Measurements from ENCODE around the gene PDP2.
"Not testable (repeated sequence)": the region's sequence is repeated elsewhere in the genome, so short reads cannot be mapped to it uniquely, and the experiment has no call there.

Gene PDP2

DNA sequence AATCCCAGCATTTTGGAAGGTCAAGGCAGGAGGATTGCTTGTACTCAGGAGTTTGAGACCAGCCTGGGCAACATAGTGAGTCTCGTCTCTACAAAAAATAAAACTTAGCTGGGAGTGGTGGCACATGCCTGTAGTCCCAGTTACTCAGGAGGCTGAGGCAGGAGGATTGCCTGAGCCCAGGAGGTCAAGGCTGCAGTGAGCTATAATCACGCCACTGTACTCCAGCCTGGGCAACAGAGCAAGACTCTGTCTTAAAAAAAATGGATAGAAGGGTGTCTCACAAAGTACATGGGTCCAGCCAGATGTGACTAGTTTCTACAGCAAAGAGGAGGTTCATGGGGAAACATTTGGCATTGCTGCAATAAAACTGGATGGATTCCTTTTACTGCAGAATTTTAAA is 9.0 kb upstream of the PDP2 start:
- H3K27ac ChIP-seq (replicated peaks); H3K4me3 ChIP-seq (replicated peaks; ENCODE audit: insufficient read depth, low read length); DNase-seq (ENCODE audit: low read depth in 1 of 2, low spot score in 1 of 2); H3K27me3 ChIP-seq (ENCODE audit: insufficient read depth, poor library complexity, severe bottlenecking): not testable (repeated sequence)

GRCh38 chr16:66871840-66872239 is 8.5 kb upstream of the PDP2 start:
- TF ChIP-seq SPI1 (IDR thresholded peaks at IDR 0.05; ENCODE audit: borderline replicate concordance, low read depth): no peak
- TF ChIP-seq, protein P1, sequence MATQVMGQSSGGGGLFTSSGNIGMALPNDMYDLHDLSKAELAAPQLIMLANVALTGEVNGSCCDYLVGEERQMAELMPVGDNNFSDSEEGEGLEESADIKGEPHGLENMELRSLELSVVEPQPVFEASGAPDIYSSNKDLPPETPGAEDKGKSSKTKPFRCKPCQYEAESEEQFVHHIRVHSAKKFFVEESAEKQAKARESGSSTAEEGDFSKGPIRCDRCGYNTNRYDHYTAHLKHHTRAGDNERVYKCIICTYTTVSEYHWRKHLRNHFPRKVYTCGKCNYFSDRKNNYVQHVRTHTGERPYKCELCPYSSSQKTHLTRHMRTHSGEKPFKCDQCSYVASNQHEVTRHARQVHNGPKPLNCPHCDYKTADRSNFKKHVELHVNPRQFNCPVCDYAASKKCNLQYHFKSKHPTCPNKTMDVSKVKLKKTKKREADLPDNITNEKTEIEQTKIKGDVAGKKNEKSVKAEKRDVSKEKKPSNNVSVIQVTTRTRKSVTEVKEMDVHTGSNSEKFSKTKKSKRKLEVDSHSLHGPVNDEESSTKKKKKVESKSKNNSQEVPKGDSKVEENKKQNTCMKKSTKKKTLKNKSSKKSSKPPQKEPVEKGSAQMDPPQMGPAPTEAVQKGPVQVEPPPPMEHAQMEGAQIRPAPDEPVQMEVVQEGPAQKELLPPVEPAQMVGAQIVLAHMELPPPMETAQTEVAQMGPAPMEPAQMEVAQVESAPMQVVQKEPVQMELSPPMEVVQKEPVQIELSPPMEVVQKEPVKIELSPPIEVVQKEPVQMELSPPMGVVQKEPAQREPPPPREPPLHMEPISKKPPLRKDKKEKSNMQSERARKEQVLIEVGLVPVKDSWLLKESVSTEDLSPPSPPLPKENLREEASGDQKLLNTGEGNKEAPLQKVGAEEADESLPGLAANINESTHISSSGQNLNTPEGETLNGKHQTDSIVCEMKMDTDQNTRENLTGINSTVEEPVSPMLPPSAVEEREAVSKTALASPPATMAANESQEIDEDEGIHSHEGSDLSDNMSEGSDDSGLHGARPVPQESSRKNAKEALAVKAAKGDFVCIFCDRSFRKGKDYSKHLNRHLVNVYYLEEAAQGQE (IDR thresholded peaks at IDR 0.05; ENCODE audit: insufficient replicate concordance, low read depth): no peak
- no peak for TF ChIP-seq GABPA (IDR thresholded peaks at IDR 0.05; ENCODE audit: low read depth)
- no peak for TF ChIP-seq POLR2AphosphoS5 (IDR thresholded peaks at IDR 0.05; ENCODE audit: low read depth)
- TF ChIP-seq, protein P2, sequence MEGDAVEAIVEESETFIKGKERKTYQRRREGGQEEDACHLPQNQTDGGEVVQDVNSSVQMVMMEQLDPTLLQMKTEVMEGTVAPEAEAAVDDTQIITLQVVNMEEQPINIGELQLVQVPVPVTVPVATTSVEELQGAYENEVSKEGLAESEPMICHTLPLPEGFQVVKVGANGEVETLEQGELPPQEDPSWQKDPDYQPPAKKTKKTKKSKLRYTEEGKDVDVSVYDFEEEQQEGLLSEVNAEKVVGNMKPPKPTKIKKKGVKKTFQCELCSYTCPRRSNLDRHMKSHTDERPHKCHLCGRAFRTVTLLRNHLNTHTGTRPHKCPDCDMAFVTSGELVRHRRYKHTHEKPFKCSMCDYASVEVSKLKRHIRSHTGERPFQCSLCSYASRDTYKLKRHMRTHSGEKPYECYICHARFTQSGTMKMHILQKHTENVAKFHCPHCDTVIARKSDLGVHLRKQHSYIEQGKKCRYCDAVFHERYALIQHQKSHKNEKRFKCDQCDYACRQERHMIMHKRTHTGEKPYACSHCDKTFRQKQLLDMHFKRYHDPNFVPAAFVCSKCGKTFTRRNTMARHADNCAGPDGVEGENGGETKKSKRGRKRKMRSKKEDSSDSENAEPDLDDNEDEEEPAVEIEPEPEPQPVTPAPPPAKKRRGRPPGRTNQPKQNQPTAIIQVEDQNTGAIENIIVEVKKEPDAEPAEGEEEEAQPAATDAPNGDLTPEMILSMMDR (IDR thresholded peaks at IDR 0.05; ENCODE audit: insufficient read depth, low read length): no peak
- no peaks in the 10 kb centered on the region for H3K27me3 ChIP-seq (ENCODE audit: insufficient read depth, poor library complexity, severe bottlenecking)
- DNase-seq (ENCODE audit: low read depth in 1 of 2, low spot score in 1 of 2): no peak
- no peak overlapping the region for H3K27ac ChIP-seq (replicated peaks)
- H3K4me3 ChIP-seq (replicated peaks; ENCODE audit: insufficient read depth, low read length): no peak overlapping the region

DNA sequence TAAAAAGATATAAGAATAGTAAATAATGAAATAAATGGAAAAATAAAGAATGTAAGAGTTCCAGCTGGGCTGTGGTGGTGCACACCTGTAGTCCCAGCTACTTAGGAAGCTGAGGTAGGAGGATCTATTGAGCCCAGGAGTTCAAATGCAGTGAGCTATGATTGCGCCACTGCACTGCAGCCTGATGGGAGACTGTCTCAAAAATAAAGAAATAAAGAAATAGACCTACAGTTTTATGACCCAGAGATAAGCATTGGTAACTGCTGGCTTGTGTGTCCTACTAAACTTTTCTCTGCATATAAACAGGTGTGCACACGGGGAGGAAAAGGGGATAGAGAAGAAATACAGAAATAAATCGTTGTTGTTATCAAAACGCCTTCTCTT is 7.8 kb upstream of the PDP2 start:
- H3K27ac ChIP-seq (replicated peaks): peak overlapping the region; percentile 78
- peak in 1 of 2 experiments; percentile 43 for DNase-seq (ENCODE audit: low read depth in 1 of 2, low spot score in 1 of 2)

More for the DNA sequence above, 7.8 kb upstream of the PDP2 start:
- H3K27me3 ChIP-seq (ENCODE audit: insufficient read depth, poor library complexity, severe bottlenecking): no peaks in the 10 kb centered on the region
- TF ChIP-seq SPI1 (IDR thresholded peaks at IDR 0.05; ENCODE audit: borderline replicate concordance, low read depth): no peak
- TF ChIP-seq, protein P1 (IDR thresholded peaks at IDR 0.05; ENCODE audit: insufficient replicate concordance, low read depth): no peak
- no peak for TF ChIP-seq GABPA (IDR thresholded peaks at IDR 0.05; ENCODE audit: low read depth)
- no peak for TF ChIP-seq POLR2AphosphoS5 (IDR thresholded peaks at IDR 0.05; ENCODE audit: low read depth)
- TF ChIP-seq, protein P2 (IDR thresholded peaks at IDR 0.05; ENCODE audit: insufficient read depth, low read length): no peak
- peak overlapping the region; percentile 39 for H3K4me3 ChIP-seq (replicated peaks; ENCODE audit: insufficient read depth, low read length)

All from HL-60 (cell line).